NCI-H1417 treated with DMSO at 0.1 percent for 48 hours (cell line): Measurements from ENCODE around the gene CTLA4.
"Not testable (repeated sequence)": the region's sequence is repeated elsewhere in the genome, so short reads cannot be mapped to it uniquely, and the experiment has no call there.

Experiments
- DNase-seq: peaks from one replicate; lab custom pipeline; 2025; lab: John Stamatoyannopoulos, UW

The CTLA4 gene

DNA sequence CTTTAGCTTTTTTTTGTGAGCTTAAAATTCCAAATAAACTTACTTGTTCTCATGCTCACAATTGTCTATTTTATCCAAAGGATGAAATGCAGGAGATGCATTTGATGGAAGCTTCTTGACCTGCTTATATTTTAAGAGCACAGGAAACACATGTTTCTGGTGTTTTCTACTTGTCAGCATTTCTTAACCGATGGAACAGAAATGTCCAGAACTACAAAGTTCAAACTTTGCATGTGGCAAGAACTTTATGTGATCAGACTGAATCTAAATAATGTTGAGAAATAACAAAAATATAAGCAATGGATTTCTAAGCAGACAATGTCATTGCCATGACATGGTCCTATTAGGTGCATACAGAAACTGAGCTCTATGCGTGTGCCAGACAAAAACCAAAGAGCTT, 9.9 kb upstream of the CTLA4 start:
- DNase-seq, result no peak

DNA sequence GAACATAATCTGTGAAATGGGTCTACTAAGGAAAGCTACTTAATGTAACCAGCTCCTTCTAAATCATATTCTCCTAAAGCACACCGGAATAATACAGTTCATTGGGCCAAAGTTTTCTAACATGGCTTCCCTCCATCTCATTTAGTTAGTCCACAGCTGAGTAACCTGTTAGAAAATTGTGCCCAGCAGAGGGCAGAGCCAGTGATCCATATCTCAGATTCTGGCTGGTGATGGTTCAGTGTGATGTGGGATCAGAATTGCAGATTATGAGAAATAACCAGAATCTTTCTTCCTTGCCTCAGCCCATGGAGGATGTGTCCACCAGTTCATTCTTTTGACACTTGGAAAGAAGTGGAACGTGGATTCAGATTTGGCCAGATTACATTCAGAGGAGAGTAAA, 9.4 kb upstream of the CTLA4 start:
- no peak for DNase-seq

DNA sequence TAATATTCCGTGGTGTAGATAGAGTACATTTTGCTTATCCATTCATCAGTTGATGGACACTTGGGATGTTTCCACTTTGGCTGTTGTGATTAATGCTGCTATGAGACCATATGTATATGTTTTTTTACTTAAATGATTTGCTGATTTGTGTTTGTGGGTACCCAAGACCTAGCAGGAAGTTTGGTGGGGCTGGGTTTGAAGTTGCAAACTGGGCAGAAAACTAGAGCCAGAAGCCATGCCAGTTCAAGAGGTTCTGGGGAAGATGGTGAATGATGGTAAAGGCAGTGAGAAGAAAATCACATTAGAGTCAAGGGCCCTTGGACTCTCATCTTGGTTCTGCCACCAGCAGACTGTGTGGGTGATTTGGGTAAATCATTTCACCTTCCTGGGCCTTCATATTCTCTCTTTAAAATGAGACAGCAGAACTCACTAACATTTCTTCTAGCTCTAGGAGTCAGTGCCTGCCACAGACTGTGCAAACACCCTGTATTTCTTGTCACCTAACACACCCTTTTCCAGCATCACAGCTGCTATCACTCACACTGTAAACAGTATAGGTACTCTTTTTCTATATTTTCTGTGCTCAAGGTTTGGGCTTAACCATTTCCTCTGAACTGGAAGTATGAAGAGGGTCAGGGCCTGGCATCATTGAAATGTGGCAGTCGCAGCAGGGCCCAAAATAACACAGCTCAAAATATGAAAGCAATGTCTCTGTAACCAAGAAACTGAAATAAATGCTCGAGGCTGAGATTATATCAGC, 8.4 kb upstream of the CTLA4 start:
- DNase-seq, result no peak

DNA sequence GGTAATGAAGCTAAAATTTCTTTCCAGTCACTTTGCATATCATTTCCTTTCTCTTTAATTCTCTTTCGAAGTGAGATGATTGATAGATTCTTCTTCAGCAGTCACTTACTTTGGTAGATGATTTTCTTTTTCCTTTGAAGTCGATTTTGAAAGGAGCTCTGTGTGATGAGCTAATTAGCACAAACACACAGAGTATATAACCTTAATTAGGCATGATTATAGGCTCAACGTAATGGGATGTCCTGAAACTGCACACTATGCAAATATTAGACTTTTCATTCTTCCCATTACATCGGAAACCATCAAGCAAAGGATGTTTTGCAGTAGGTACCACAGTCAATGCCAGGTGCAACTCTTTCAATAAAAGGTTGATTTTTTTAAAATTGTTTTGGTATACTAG, 6.4 kb upstream of the CTLA4 start:
- peak; percentile 75 for DNase-seq

DNA sequence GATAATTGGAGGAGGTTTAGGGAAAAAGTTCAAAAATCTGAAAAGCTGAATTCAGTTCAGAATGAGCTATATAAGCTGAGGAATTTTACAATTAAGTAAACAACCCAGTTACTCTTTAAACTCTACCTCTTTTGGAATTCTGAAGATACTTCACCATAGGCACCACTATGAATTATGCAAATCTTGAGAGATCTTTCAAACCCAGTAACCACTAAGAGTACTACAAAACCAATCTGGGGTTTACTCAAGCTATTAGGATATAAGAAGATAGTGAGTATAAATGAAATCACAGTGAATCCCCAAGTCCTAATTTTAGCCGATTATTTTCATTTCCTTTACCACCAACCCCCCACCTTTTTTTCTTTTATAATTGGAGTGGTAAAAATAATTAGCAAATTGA, 6.0 kb upstream of the CTLA4 start:
- DNase-seq, result no peak

DNA sequence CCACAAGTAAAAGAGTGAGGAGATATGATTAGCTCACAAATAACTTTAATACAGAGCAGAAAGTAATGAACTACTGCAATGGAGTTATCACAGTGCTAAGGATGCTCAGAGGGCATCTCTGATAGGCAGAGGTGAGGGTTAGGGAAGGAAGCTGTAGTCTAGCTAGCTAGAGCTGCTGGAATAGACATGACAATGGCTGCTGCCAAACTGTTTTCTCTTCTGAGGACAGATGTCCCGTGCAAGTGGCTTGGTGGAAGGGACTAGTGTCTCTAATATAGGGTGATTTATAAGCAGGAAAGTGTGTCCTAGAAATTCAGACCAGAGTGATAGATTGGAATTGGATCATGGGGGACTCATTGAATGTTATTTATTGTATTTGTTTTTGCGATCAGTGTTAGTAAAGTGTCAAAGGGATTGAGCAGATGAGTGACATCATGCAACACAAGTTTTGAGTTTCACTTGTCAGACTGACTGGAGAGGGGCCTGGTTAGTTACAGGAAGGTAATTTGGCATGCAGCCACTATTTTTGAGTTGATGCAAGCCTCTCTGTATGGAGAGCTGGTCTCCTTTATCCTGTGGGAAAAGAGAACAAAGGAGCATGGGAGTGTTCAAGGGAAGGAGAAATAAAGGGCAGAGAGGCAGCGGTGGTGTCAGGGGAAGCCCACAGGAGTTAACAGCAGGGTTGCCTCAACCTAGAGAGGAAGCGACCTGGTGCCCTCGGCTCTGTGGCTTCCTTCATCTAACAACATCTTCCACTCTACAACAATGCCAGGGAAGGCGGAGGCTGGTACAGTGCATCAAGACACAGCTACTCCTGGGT, 1.9 kb downstream of the CTLA4 start:
- DNase-seq, result no peak

DNA sequence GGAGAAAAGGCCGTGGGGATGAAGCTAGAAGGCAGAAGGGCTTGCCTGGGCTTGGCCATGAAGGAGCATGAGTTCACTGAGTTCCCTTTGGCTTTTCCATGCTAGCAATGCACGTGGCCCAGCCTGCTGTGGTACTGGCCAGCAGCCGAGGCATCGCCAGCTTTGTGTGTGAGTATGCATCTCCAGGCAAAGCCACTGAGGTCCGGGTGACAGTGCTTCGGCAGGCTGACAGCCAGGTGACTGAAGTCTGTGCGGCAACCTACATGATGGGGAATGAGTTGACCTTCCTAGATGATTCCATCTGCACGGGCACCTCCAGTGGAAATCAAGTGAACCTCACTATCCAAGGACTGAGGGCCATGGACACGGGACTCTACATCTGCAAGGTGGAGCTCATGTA, 2.9 kb downstream of the CTLA4 start:
- no peak for DNase-seq

DNA sequence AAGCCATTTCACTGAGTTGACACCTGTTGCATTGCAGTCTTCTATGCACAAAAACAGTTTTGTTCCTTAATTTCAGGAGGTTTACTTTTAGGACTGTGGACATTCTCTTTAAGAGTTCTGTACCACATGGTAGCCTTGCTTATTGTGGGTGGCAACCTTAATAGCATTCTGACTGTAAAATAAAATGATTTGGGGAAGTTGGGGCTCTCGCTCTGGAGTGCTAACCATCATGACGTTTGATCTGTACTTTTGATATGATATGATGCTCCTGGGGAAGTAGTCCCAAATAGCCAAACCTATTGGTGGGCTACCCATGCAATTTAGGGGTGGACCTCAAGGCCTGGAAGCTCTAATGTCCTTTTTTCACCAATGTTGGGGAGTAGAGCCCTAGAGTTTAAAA, 3.4 kb downstream of the CTLA4 start:
- no peak for DNase-seq

DNA sequence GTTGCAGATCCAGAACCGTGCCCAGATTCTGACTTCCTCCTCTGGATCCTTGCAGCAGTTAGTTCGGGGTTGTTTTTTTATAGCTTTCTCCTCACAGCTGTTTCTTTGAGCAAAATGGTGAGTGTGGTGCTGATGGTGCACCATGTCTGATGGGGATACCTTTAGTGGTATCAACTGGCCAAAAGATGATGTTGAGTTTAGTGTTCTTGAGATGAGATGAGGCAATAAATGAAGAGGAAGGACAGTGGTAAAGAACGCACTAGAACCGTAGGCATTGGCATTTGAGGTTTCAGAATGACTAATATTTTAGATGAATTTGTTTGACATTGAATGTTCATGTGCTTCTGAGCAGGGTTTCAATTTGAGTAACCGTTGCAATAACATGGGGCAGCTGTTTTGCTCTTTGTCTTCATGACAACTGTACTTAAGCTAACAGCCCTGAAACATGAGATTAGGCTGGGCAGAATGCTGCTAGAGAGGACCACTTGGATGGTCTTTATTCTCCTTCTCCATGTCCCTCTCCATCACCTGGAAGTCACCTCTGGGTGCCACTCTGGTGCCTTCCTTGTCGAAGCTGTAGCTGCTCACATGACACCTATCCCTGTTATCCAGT, 3.9 kb downstream of the CTLA4 start:
- DNase-seq, result no peak

DNA sequence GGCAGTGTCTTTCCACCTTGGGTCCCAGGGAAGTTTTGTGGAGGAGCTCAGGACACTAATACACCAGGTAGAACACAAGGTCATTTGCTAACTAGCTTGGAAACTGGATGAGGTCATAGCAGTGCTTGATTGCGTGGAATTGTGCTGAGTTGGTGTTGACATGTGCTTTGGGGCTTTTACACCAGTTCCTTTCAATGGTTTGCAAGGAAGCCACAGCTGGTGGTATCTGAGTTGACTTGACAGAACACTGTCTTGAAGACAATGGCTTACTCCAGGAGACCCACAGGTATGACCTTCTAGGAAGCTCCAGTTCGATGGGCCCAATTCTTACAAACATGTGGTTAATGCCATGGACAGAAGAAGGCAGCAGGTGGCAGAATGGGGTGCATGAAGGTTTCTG, 5.9 kb downstream of the CTLA4 start:
- no peak for DNase-seq

DNA sequence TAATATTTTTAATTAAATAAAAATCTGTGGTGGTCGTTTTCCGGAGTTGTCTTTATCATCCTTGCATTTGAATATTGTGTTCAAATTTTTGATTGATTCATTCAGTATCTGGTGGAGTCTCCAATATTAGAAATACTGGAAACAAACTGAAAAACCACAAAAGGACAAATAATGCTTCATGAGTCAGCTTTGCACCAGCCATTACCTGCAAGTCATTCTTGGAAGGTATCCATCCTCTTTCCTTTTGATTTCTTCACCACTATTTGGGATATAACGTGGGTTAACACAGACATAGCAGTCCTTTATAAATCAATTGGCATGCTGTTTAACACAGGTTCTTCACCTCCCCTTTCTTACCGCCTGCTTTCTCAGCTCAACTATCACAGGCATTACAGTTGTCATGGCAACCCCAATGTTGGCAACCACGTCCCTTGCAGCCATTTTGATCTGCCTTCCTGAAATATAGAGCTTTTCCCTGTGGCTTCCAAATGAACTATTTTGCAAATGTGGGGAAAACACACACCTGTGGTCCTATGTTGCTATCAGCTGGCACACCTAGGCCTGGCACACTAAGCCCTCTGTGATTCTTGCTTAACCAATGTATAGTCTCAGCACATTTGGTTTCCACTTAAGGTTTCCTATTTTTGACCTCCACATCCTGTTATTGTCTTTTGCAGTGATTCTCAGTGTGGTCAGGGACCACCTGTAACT, 6.5 kb downstream of the CTLA4 start:
- DNase-seq, result no peak

DNA sequence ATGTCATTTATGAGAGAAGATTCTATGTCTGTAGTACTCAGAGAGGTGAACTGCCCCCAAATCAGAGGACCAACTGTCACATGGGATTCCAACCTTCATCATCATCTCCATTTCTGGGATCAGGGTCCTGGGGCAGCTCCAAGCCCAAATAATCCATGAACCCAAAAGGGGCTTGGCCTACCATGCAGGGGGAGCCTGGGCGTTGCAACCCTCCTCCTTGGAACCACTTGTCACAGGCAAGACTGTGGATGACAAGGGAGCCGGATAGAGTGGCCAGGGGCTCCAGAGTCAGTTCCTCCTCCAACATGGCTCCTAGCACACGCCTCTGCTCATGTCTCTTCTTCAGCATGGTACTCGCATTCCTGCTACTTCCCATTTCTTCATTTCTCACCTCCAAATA, 7.9 kb downstream of the CTLA4 start:
- DNase-seq, result no peak

DNA sequence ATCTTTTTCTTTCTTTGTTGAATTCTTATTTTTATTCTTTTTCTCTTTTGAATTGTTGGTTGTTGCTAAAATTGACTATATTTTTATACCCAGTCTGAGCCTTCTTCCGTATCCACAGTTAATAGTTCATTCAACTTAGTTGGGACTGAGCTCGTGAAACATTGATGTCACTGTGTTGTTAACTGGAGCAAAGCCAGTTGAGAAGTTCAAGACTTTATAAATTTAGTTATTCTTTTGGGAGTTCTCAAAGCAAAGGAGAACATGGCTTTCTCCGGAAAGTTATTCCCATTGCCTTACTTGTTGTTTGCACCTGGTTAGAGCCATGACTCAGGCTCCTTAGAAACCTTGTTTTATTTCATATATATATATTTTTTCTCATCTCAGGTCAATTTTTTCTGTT, 8.8 kb downstream of the CTLA4 start:
- DNase-seq, result no peak

DNA sequence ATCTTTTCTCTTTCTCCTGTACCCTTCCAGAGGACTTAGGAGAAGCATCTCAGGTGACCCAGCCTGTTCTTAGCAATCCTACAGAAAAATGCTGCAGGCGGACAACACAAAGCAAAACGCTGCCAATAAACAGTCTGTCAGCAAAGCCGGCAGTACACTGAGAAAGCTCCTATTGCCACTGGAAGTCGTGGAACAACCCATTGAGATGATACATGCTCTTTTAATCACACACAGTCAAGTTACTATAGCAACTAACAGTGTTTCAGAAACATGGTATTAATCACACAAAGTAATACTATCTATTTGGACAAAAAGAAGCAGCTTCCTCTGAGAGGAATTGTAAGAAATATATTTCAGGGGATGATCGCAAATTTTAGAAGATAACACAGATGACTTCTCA, 10.5 kb downstream of the CTLA4 start:
- DNase-seq, result no peak

DNA sequence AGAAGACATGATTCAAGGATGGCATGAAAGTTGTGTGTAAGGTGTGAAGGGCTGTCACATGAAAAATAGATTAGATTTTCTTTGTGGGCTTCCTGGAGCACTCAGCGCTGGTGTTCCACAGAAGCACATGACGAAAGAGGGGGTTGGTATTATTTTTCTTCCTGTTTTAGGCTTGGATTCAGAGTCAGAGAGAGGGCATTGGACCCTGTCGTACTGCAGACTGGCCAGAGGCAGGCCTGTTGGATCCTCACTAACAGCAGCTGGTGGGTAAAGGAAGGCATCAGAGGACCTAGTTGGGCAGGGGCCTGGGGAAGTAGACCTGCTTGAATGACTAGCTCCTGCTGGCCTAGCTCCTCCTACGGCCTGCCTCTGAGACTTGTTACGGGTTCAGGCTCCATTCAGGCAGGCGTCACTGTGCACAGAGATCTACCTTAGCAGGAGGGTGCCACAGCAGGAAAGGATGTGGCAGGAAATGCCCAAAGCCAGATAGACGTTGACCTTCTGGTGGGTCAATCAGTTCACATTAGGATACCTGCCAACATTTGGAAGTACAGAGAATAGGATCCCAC, 13.1 kb downstream of the CTLA4 start:
- DNase-seq, result no peak

DNA sequence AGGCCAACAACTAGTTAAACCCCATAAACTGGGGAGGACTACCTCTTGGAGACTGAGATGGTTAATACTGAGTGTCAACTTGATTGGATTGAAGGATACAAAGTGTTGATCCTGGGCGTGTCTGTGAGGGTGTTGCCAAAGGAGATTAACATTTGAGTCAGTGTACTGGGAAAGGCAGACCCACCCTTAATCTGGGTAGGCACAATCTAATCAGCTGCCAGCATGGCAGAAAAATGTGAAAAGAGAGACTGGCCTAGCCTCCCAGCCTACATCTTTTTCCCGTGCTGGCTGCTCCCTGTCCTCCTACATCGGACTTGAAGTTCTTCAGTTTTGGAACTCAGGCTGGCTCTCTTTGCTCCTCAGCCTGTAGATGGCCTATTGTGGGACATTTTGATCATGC, 13.6 kb downstream of the CTLA4 start:
- not testable (repeated sequence) for DNase-seq

DNA sequence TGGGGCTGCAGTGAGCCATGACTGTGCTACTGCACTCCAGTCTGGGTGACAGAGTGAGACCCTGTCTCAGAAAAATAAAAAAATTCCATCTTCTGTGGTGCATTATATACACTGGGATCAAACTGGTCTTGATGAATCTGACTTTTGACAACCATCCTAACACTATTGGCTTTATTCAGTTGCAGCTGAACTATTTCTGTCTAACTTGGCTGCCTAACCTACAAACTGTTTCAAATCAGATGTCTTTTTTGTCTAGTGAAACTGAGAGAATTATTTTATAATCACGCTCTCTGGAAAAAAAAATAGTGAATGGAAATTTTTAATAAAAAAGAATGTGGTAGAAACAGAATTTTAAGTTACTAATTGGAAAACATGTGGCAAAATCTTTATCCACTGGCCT, 15.0 kb downstream of the CTLA4 start:
- no peak for DNase-seq

DNA sequence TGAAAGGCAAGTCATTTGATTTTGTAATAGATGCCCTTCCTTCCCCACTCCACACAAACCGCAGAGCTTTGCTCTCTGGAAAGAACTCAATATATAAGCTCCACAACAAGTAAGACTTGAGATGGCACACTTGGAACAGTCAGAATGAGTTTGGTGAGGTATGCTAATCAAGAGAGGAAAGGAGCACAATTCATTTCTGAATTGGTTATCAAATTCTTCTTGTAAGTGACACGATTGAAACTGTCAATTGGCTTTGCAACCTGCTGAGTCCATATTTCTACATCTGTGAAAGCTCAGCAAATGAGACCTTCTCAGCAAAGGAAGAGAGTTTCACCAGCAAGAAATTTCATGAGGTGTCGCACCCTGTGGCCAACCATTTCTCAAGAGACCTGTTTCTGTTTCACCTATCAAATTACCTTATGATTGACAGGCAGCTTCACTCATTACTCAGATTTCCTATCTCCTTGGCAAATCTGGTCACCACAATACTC, 19.1 kb downstream of the CTLA4 start:
- no peak for DNase-seq

DNA sequence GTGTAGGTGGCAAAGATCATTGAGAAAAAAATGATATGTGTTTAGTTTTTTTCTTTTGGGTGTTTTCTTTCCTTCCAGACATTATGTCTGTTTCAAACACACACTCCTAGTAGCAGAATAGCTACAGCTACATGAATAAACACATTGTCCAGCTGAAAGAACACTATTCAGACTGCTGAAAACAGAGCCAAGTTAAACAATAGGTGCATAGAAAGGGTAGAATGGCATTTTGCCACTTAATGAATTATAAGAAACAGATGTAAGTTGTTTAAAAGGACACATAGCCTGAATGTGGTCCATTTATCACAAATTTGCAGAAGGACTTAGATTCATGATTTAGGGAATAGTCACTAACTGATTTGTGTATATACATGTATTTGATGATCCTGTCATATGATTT, 20.1 kb downstream of the CTLA4 start:
- no peak for DNase-seq

DNA sequence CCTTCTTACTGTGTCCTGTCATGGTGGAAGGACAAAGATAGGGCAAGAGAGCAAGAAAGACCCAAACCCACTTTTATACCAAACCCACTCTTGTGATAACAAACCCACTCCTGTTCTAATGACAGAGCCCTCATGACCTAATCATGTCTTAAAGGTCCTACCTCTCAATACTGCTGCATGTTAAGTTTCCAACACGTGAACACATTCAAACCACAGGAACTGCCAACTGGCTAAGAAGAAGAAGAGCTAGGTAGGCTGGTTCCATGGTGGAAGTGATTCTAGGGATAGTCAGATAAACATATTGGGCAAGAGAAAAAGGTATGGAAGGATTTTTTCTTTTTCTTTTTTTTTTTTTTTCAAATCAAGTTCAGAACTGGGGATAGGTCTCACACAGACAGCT, 22.0 kb downstream of the CTLA4 start:
- no peak for DNase-seq

DNA sequence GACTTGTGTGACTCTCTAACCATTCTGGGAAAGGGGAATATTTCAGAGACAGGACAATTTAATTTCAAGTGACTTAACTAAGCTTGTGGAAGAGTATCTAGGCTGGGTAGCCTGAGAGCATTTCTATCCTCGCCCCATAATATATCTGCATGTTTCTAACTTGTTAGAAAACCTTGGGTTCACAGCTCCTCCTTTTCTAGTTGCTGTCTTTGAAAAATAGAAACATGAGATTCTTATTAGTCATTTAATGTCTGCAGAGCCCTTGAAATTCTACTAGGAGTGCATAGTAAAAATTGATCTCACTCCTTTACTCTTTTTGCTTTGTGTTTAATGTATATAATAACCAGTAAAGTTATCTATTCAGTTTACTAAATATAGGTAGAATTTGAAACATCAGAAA, 22.4 kb downstream of the CTLA4 start:
- no peak for DNase-seq

DNA sequence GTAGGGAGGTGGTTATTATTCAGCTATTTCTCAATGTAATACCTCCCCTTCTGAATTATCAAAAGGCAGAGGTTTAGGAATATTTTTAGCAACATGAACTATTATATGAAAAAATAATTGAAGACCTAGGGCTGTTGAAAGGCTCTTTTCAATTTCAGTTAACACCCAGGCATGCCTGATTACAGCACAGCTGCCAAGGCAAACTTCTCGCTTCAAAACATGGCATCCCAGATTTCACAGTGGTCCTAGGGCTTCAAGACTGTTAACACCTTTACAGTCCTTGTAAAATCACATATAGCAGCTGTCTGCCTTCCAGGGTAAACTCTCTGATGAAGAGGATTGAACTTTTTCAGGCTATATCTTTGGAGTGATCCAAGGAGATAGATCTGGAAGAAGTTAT, 23.2 kb downstream of the CTLA4 start:
- DNase-seq, result no peak
